ENCODE data around the gene CD200.

The CD200 gene

GRCh38 chr3:112334691-112335433 lies 1.9 kb downstream of the CD200 start:
- peaks cover 52% of the 10 kb centered on the region for H3K4me1 Mint-ChIP-seq
- no peaks in the 10 kb centered on the region for H3K27me3 Mint-ChIP-seq (ENCODE audit: low read depth, poor library complexity)
- TF ChIP-seq CTCF (IDR thresholded peaks at IDR 0.05): no peak
- no peak for DNase-seq
- no peak overlapping the region for H3K27ac Mint-ChIP-seq
- peak overlapping the region; percentile 93 for H3K4me3 Mint-ChIP-seq
- H3K36me3 Mint-ChIP-seq (ENCODE audit: low read depth): peaks cover 34% of the 10 kb centered on the region
- no peaks in the 10 kb centered on the region for H3K9me3 Mint-ChIP-seq

GRCh38 chr3:112335434-112335781 lies 2.5 kb downstream of the CD200 start:
- peak overlapping the region; percentile 93 for H3K4me3 Mint-ChIP-seq
- DNase-seq: no peak
- no peak for TF ChIP-seq CTCF (IDR thresholded peaks at IDR 0.05)
- no peak overlapping the region for H3K27ac Mint-ChIP-seq
- peaks cover 38% of the 10 kb centered on the region for H3K36me3 Mint-ChIP-seq (ENCODE audit: low read depth)
- H3K4me1 Mint-ChIP-seq: peaks cover 52% of the 10 kb centered on the region
- no peaks in the 10 kb centered on the region for H3K9me3 Mint-ChIP-seq
- H3K27me3 Mint-ChIP-seq (ENCODE audit: low read depth, poor library complexity): no peaks in the 10 kb centered on the region

GRCh38 chr3:112338021-112338726 lies 5.2 kb downstream of the CD200 start:
- H3K9me3 Mint-ChIP-seq: peaks cover 12% of the 10 kb centered on the region
- no peak for DNase-seq
- H3K27me3 Mint-ChIP-seq (ENCODE audit: low read depth, poor library complexity): no peaks in the 10 kb centered on the region
- peaks cover 45% of the 10 kb centered on the region for H3K4me1 Mint-ChIP-seq
- peaks cover 64% of the 10 kb centered on the region for H3K36me3 Mint-ChIP-seq (ENCODE audit: low read depth)
- TF ChIP-seq CTCF (IDR thresholded peaks at IDR 0.05): no peak
- no peak overlapping the region for H3K27ac Mint-ChIP-seq
- no peak overlapping the region for H3K4me3 Mint-ChIP-seq

GRCh38 chr3:112338727-112339056 lies 5.7 kb downstream of the CD200 start:
- H3K27me3 Mint-ChIP-seq (ENCODE audit: low read depth, poor library complexity): no peaks in the 10 kb centered on the region
- no peak overlapping the region for H3K27ac Mint-ChIP-seq
- DNase-seq: no peak
- peaks cover 17% of the 10 kb centered on the region for H3K9me3 Mint-ChIP-seq
- H3K36me3 Mint-ChIP-seq (ENCODE audit: low read depth): peaks cover 69% of the 10 kb centered on the region
- peaks cover 42% of the 10 kb centered on the region for H3K4me1 Mint-ChIP-seq
- no peak for TF ChIP-seq CTCF (IDR thresholded peaks at IDR 0.05)
- H3K4me3 Mint-ChIP-seq: no peak overlapping the region

GRCh38 chr3:112339134-112339533 lies 6.2 kb downstream of the CD200 start:
- Mint-ChIP-seq H3K9me3 (peaks cover 21% of the 10 kb centered on the region), H3K4me1 (peaks cover 38% of the 10 kb centered on the region), H3K27me3 (ENCODE audit: low read depth, poor library complexity) (no peaks in the 10 kb centered on the region), H3K36me3 (ENCODE audit: low read depth) (peaks cover 74% of the 10 kb centered on the region), H3K4me3 (no peak overlapping the region), H3K27ac (no peak overlapping the region)
- DNase-seq: no peak
- no peak for TF ChIP-seq CTCF (IDR thresholded peaks at IDR 0.05)

- Mint-ChIP-seq H3K4me3 (no peak overlapping the region), H3K27ac (no peak overlapping the region), H3K27me3 (ENCODE audit: low read depth, poor library complexity) (no peaks in the 10 kb centered on the region), H3K4me1 (peaks cover 33% of the 10 kb centered on the region), H3K36me3 (ENCODE audit: low read depth) (peaks cover 79% of the 10 kb centered on the region), H3K9me3 (peaks cover 26% of the 10 kb centered on the region)
- no peak for DNase-seq
- TF ChIP-seq CTCF (IDR thresholded peaks at IDR 0.05): no peak
Measured at GRCh38 chr3:112339609-112340008, 6.7 kb downstream of the CD200 start.
